Measurements from ENCODE around the gene SAFB.
A peak's percentile ranks its signal among the peaks of the same experiment; 100 is the strongest.
"Not testable (repeated sequence)": the region's sequence is repeated elsewhere in the genome, so short reads cannot be mapped to it uniquely, and the experiment has no call there.

Gene SAFB

DNA sequence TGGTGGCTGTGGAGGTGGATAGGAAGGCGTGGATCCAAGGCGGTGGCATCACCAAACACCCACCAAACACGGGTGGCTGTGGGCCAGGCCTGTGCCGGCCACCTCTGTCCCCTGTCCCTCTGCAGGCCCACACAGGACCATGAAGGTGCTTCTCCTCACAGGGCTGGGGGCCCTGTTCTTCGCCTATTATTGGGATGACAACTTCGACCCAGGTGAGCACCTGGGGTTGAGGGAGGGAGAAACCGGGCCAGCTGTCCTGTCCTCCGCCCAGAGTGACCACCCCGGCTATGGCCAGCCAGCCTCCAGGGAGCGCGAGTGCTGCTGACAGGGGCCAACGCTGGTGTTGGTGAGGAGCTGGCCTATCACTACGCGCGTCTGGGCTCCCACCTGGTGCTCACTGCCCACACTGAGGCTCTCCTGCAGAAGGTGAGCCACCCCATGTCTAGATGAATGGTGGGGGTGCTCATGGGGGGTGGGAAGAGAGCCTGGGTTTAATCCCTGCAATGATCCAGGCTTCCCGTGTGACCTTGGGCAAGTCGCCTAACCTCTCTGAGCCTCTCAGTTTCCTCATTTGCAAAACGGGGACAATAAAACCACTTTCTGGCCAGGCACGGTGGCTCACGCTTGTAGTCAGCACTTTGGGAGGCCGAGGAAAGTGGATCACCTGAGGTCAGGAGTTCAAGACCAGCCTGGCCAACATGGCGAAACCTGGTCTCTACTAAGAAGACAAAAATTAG is 62.0 kb downstream of the SAFB start:
- in situ Hi-C loops (cut with MboI; ENCODE audit: low pct_unique_long_range_greater_than_20kb, low sequenced_read_pairs, unreplicated experiment) = no loop called here
- TF ChIP-seq, protein P1, sequence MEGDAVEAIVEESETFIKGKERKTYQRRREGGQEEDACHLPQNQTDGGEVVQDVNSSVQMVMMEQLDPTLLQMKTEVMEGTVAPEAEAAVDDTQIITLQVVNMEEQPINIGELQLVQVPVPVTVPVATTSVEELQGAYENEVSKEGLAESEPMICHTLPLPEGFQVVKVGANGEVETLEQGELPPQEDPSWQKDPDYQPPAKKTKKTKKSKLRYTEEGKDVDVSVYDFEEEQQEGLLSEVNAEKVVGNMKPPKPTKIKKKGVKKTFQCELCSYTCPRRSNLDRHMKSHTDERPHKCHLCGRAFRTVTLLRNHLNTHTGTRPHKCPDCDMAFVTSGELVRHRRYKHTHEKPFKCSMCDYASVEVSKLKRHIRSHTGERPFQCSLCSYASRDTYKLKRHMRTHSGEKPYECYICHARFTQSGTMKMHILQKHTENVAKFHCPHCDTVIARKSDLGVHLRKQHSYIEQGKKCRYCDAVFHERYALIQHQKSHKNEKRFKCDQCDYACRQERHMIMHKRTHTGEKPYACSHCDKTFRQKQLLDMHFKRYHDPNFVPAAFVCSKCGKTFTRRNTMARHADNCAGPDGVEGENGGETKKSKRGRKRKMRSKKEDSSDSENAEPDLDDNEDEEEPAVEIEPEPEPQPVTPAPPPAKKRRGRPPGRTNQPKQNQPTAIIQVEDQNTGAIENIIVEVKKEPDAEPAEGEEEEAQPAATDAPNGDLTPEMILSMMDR (IDR thresholded peaks at IDR 0.05; ENCODE audit: extremely low read depth, insufficient read depth, missing control alignments) = no peak
- no peak for DNase-seq (ENCODE audit: low spot score)

DNA sequence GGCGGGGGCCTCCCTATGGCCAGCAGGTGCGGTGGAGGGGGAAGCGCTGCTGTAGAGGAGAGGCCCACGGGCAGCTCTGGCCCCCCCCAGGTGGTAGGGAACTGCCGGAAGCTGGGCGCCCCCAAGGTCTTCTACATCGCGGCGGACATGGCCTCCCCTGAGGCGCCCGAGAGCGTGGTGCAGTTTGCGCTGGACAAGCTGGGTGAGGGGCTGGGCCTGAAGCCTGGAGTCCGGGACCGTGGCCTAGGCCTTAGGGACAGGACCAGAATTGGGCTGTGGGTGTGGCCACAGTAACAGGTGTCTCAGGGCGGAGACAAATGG is 63.4 kb downstream of the SAFB start:
- no peak for DNase-seq (ENCODE audit: low spot score)
- in situ Hi-C loops (cut with MboI; ENCODE audit: low pct_unique_long_range_greater_than_20kb, low sequenced_read_pairs, unreplicated experiment) = no loop called here
- TF ChIP-seq, protein P1 (IDR thresholded peaks at IDR 0.05; ENCODE audit: extremely low read depth, insufficient read depth, missing control alignments) = no peak

DNA sequence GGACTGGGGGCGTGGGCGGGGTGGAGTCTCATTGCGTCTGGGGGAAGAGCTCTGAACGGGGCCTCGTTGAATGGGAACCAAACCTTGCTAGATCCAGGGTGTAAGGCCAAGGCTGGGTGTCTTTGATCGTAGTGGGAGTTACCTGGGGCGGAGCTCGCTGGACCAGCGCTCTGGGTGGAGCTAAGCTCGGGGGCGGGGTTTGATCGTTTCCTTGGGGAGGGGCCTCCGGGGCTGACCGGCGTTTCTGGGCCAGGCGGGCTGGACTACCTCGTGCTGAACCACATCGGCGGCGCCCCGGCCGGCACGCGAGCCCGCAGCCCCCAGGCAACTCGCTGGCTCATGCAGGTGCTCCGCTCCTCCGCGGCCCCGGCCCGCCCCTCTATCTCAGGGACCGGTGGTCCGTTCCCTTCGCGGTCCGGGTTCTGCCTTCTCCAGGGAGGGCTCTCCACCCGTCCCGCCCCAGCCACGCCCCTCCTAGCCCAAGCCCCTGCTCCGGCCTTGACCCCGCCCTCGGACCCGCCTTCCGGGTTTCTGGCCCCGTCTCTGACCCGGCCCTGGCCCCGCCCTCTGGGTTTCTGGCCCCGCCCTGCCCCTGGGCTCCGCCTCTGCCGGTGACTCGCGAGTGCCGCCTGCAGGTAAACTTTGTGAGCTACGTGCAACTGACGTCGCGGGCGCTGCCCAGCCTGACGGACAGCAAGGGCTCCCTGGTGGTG is 63.9 kb downstream of the SAFB start:
- in situ Hi-C loops (cut with MboI; ENCODE audit: low pct_unique_long_range_greater_than_20kb, low sequenced_read_pairs, unreplicated experiment) = no loop called here
- DNase-seq (ENCODE audit: low spot score) = peak; percentile 100

DNA sequence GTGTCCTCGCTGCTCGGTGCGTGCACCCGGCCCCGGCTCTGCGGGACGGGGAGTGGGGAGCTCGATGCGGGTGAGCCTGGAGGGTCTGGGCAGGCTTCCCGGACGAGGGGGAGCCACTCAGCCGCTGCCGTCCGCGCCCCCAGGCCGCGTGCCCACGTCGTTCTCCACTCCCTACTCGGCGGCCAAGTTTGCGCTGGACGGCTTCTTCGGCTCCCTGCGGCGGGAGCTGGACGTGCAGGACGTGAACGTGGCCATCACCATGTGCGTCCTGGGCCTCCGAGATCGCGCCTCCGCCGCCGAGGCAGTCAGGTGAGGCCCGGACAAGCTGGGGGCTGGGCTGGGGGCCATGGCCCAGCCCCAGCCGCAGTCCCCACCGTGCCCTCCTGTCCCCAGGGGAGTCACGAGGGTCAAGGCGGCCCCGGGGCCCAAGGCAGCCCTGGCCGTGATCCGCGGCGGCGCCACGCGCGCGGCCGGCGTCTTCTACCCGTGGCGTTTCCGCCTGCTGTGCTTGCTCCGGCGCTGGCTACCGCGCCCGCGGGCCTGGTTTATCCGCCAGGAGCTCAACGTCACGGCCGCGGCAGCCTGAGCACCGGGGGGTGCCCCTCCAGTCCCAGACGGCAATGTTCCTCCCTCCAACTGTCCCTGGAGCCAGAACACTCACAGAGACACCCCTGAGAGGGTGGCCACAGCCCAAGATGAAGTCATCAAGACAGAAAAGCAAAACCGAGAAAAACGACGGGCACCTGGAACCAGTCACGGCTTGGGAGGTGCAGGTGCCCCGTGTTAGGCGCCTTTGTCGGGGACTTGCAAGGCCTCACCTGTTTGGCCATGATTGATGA is 64.7 kb downstream of the SAFB start:
- TF ChIP-seq, protein P1 (IDR thresholded peaks at IDR 0.05; ENCODE audit: extremely low read depth, insufficient read depth, missing control alignments) = no peak
- DNase-seq (ENCODE audit: low spot score) = no peak
- in situ Hi-C loops (cut with MboI; ENCODE audit: low pct_unique_long_range_greater_than_20kb, low sequenced_read_pairs, unreplicated experiment) = no loop called here

More for the DNA sequence above, 63.9 kb downstream of the SAFB start:
- TF ChIP-seq, protein P1 (IDR thresholded peaks at IDR 0.05; ENCODE audit: extremely low read depth, insufficient read depth, missing control alignments) = peak; percentile 89

DNA sequence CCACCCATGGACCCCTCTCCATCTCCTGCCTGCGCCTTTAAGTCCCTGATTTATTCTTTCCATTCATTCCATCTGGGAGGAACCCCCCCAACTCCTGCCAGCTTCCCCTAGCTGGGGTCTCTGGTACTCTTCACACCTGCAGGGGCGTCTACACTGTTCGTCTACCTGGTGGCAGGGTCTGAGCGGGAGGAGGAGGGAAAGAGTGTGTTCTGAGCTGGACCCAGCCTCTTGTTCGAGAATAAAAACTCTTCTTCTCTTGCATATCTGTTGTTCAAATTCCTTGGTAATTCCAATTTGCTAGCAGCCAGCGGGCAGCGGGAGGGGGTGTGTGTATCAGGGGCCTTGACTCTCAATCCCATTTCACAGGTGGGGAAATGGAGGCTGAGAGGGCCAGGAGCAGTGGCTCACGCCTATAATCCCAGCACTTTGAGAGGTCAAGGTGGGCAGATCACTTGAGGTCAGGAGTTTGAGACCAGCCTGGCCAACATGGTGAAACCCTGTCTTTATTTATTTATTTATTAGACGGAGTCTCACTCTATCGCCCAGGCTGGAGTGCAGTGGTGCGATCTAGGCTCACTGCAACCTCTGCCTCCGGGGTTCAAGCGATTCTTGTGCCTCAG is 65.5 kb downstream of the SAFB start:
- DNase-seq (ENCODE audit: low spot score); in situ Hi-C loops (cut with MboI; ENCODE audit: low pct_unique_long_range_greater_than_20kb, low sequenced_read_pairs, unreplicated experiment): not testable (repeated sequence)

DNA sequence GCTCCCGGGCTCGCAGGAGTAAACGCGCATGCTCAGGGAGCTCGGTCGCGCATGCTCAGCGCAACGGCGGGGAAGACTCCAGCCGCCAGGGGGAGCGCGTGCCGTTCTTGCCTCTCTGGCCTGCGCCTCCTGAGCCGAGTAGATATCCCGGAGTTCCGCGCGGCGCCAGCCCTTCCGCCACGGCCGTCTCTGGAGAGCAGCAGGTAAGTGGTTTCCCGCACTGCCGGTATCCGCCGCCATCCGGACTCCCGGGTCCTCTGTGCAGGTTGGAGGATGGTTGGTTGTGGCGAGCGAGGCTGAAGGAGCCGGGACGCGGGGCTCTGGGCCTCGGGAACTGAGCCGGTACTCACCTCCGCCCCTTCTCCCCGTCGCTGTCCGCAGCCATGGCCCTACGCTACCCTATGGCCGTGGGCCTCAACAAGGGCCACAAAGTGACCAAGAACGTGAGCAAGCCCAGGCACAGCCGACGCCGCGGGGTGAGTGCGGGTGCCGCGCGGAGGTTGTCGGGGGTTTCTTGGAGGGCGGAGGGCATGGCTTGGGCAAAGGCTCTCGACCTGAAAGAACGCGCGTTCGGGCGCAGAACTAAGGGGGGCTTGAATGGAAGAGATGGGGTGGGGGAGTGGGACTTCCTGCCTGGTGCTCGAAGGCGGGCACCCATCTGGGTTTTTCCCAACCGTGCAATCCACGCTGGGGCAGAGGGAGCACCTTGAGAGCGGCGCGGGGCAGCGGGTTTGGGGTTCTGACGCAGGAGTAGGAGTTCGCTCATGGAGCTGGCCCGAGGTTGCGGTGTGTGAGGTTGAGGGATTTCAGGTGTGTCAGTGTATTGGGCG is 67.5 kb downstream of the SAFB start, which contains the start of gene RPL36:
Gene RPL36 (plus strand): TSS at position 171 of the 830 bp plus-strand sequence. CDS start 213 bp downstream, at position 384.
- DNase-seq (ENCODE audit: low spot score) = peak; percentile 98
- in situ Hi-C loops (cut with MboI; ENCODE audit: low pct_unique_long_range_greater_than_20kb, low sequenced_read_pairs, unreplicated experiment) = no loop called here
- TF ChIP-seq, protein P1 (IDR thresholded peaks at IDR 0.05; ENCODE audit: extremely low read depth, insufficient read depth, missing control alignments) = peak; percentile 99

Measured in GM13977 (cell line).